Left ventricle myocardium inferior (tissue), 1 donor: ENCODE data around the gene FAM163B. TPM values are rescaled to one million over a fixed set of nuclear protein-coding genes. Genes with fewer than 3 reads are reported as not detected.
A peak's percentile ranks its signal among the peaks of the same experiment; 100 is the strongest.

Experiments
- DNase-seq: peaks from one replicate; pipeline ENCODE4 v3.0.0-alpha.2; 2020
- H3K27ac ChIP-seq: fragments of 200-600 bp; replicated peaks from 2 replicates; pipeline ENCODE4 v1.8.0; 2021
- H3K27me3 ChIP-seq: fragments of 200-600 bp; 2 replicates; pipeline ENCODE4 v1.8.0; 2021; ENCODE audit warnings: low read depth
- H3K36me3 ChIP-seq: fragments of 200-600 bp; 2 replicates; pipeline ENCODE4 v1.8.0; 2021
- H3K4me1 ChIP-seq: fragments of 200-600 bp; 2 replicates; pipeline ENCODE4 v1.8.0; 2021
- H3K4me3 ChIP-seq: fragments of 200-600 bp; 2 replicates; pipeline ENCODE4 v1.8.0; 2021; ENCODE audit warnings: mild to moderate bottlenecking, moderate library complexity
- H3K9me3 ChIP-seq: fragments of 200-600 bp; replicated peaks from 2 replicates; pipeline ENCODE4 v1.8.0; 2021
- CTCF ChIP-seq: fragments of 200-600 bp; IDR thresholded peaks from 2 replicates; pipeline ENCODE4 v1.8.0; 2021; ENCODE audit warnings: antibody characterized with exemption, mild to moderate bottlenecking, borderline replicate concordance
- intact Hi-C: fragments of 100-400 bp; cut with micrococcal nuclease; formaldehyde crosslinking; loops from one replicate; pipeline ENCODE4 v1.11.0; 2022
- total RNA-seq: library from RNA; stranded (reverse); fragmentation: NEBNext Ultra II Directional; extraction: Animal tissue kit (Norgen Biotek cat#: 25700); gene quantifications from one replicate; pipeline ENCODE4 v1.2.1, GENCODE V29; 2021
- donor health status: DM: no; HTN: yes; CAD: no; lungs with severe emphysema.

The FAM163B gene
- total RNA-seq, 1 donor from 2014 or later: not detected

- H3K27me3 ChIP-seq: no peaks in the 10 kb centered on the region
- no peak overlapping the region for H3K27ac ChIP-seq
- no peak for TF ChIP-seq CTCF
- intact Hi-C loops: no loop called here
- peaks cover 3% of the 10 kb centered on the region for H3K4me1 ChIP-seq
- no peak for DNase-seq
- no peaks in the 10 kb centered on the region for H3K9me3 ChIP-seq
- no peak overlapping the region for H3K4me3 ChIP-seq
- peaks cover under 1% of the 10 kb centered on the region for H3K36me3 ChIP-seq
Observed at GRCh38 chr9:133552236-133552635, 57.0 kb downstream of the FAM163B start.

GRCh38 chr9:133551446-133551845, 57.7 kb downstream of the FAM163B start:
- no peak for DNase-seq
- H3K36me3 ChIP-seq: peaks cover 3% of the 10 kb centered on the region
- no peak overlapping the region for H3K4me3 ChIP-seq
- peaks cover 4% of the 10 kb centered on the region for H3K4me1 ChIP-seq
- no peak for TF ChIP-seq CTCF
- intact Hi-C loops: no loop called here
- no peaks in the 10 kb centered on the region for H3K27me3 ChIP-seq
- H3K27ac ChIP-seq: no peak overlapping the region
- no peaks in the 10 kb centered on the region for H3K9me3 ChIP-seq

- Histone ChIP-seq H3K4me3 (no peak overlapping the region), H3K27ac (no peak overlapping the region), H3K36me3 (peaks cover 3% of the 10 kb centered on the region), H3K9me3 (no peaks in the 10 kb centered on the region), H3K4me1 (peaks cover 35% of the 10 kb centered on the region), H3K27me3 (no peaks in the 10 kb centered on the region)
- no peak for TF ChIP-seq CTCF
- intact Hi-C loops: no loop called here
- DNase-seq: no peak
Observed at GRCh38 chr9:133547116-133547515, 62.1 kb downstream of the FAM163B start.

GRCh38 chr9:133546287-133546680, 62.9 kb downstream of the FAM163B start:
- Histone ChIP-seq H3K9me3 (no peaks in the 10 kb centered on the region), H3K27ac (peak overlapping the region; percentile 72), H3K4me3 (no peak overlapping the region), H3K27me3 (no peaks in the 10 kb centered on the region), H3K36me3 (peaks cover 3% of the 10 kb centered on the region), H3K4me1 (peaks cover 38% of the 10 kb centered on the region)
- no peak for TF ChIP-seq CTCF
- DNase-seq: no peak
- intact Hi-C loops: no loop called here

GRCh38 chr9:133545494-133546286, 63.5 kb downstream of the FAM163B start:
- H3K4me1 ChIP-seq: peaks cover 41% of the 10 kb centered on the region
- H3K4me3 ChIP-seq: peak overlapping the region; percentile 4
- TF ChIP-seq CTCF: no peak
- H3K9me3 ChIP-seq: no peaks in the 10 kb centered on the region
- no peaks in the 10 kb centered on the region for H3K27me3 ChIP-seq
- H3K27ac ChIP-seq: peak overlapping the region; percentile 72
- intact Hi-C loops: no loop called here
- peaks cover 3% of the 10 kb centered on the region for H3K36me3 ChIP-seq
- no peak for DNase-seq
